ENCODE data around the gene MAP2K5.

GRCh38 chr15:67678089-67678488, 135.6 kb downstream of the MAP2K5 start:
- TF ChIP-seq GABPA (IDR thresholded peaks at IDR 0.05 in 1 of 2, conservative IDR thresholded peaks at IDR 0.05 in 1 of 2) (no peak), TAF1 (conservative IDR thresholded peaks at IDR 0.05) (no peak), YY1 (IDR thresholded peaks at IDR 0.05) (no peak), CTCF (IDR thresholded peaks at IDR 0.05; ENCODE audit: low read depth, low read length, missing input control) (no peak), REST (IDR thresholded peaks at IDR 0.05) (no peak), MAX (IDR thresholded peaks at IDR 0.05) (no peak)

Data from liver (tissue), 3 donors.